Esophagus squamous epithelium (tissue), 5 donors: ENCODE results near the gene GALNT7. TPM values are rescaled to one million over a fixed set of nuclear protein-coding genes. Genes with fewer than 3 reads are reported as not detected.

ENCODE experiments used
- DNase-seq: peaks from one replicate; lab custom pipeline; 2025; lab: John Stamatoyannopoulos, UW
- H3K27ac ChIP-seq, 4 donors: fragments of 200-600 bp; sonication (generic); one replicate each; pipeline ENCODE4 v1.5.1; 2016 to 2019; ENCODE audit warnings: mild to moderate bottlenecking in 1 of 4
- H3K27me3 ChIP-seq, 4 donors: fragments of 200-600 bp; sonication (generic); 1 replicate in 3 of 4; 2 replicates in 1 of 4; pipeline versions ENCODE4 v1.5.1 to v1.6.0; 2017 to 2021; ENCODE audit warnings: antibody characterized with exemption in 1 of 4
- H3K36me3 ChIP-seq, 3 donors: fragments of 200-600 bp; sonication (generic); one replicate each; pipeline ENCODE4 v1.5.1; 2016 to 2019
- H3K4me1 ChIP-seq, 3 donors: fragments of 200-600 bp; sonication (generic); one replicate each; pipeline ENCODE4 v1.5.1; 2017 to 2019
- H3K4me3 ChIP-seq, 4 donors: fragments of 200-600 bp; sonication (generic); 1 replicate in 3 of 4; 2 replicates in 1 of 4; pipeline ENCODE4 v1.5.1; 2016 to 2019; ENCODE audit warnings: mild to moderate bottlenecking in 2 of 4, moderate library complexity in 1 of 4
- H3K9me3 ChIP-seq, 3 donors: fragments of 200-600 bp; sonication (generic); one replicate each; pipeline ENCODE4 v1.5.1; 2016 to 2019
- POLR2A ChIP-seq, 4 donors: fragments of 450-650 bp; IDR thresholded peaks; one replicate each; pipeline ENCODE4 v1.6.1; 2017; ENCODE audit warnings: antibody characterized with exemption in 4 of 4, mild to moderate bottlenecking in 4 of 4, moderate library complexity in 3 of 4
- WGBS, 2 donors: methylation state at CpG; one replicate each; pipeline ENCODE4 v1.1.5; 2018; 5-methylcytosine and 5-hydroxymethylcytosine counted together
- intact Hi-C: fragments of 100-400 bp; cut with DNase I; formaldehyde crosslinking; loops from one replicate; pipeline ENCODE4 v1.15.0; 2022
- total RNA-seq, 4 donors: library from RNA; depleted of rRNA; stranded (reverse); fragments of >200 nt; gene quantifications; one replicate each; pipeline ENCODE4 v1.1.0, GENCODE V29; 2016
- TF ChIP-seq, protein P1 (sequence below), 6 experiments: fragments of 450-650 bp in 4 of 6; fragments of 200-600 bp in 2 of 6; sonication (generic) in 2 of 6; IDR thresholded peaks; one replicate each; pipeline ENCODE4 v1.5.1; 2016 to 2019; ENCODE audit warnings: antibody characterized with exemption in 6 of 6, mild to moderate bottlenecking in 4 of 6, moderate library complexity in 4 of 6
- donor health status: DM: yes; HTN: yes; CAD: no.

The GALNT7 gene
- total RNA-seq, 4 donors from 2014 or later, result 17.9 to 33.8 (median 23.6) TPM

- WGBS, 2 donors, result 72 to 85% methylated on average over 4 of the region's 4 CpGs
- Histone ChIP-seq H3K4me1 (peaks cover 4 to 31% (median 20%) of the 10 kb centered on the region in 3 donors), H3K27ac (no peak overlapping the region), H3K4me3 (no peak overlapping the region), H3K36me3 (no peaks in the 10 kb centered on the region), H3K27me3 (no peaks in the 10 kb centered on the region), H3K9me3 (no peaks in the 10 kb centered on the region)
- no peak for DNase-seq
- TF ChIP-seq, protein P1, sequence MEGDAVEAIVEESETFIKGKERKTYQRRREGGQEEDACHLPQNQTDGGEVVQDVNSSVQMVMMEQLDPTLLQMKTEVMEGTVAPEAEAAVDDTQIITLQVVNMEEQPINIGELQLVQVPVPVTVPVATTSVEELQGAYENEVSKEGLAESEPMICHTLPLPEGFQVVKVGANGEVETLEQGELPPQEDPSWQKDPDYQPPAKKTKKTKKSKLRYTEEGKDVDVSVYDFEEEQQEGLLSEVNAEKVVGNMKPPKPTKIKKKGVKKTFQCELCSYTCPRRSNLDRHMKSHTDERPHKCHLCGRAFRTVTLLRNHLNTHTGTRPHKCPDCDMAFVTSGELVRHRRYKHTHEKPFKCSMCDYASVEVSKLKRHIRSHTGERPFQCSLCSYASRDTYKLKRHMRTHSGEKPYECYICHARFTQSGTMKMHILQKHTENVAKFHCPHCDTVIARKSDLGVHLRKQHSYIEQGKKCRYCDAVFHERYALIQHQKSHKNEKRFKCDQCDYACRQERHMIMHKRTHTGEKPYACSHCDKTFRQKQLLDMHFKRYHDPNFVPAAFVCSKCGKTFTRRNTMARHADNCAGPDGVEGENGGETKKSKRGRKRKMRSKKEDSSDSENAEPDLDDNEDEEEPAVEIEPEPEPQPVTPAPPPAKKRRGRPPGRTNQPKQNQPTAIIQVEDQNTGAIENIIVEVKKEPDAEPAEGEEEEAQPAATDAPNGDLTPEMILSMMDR (IDR thresholded peaks at IDR 0.05), result no peak
- TF ChIP-seq POLR2A (IDR thresholded peaks at IDR 0.05), result no peak
- intact Hi-C loops, result no loop called here
These were observed 43.3 kb upstream of the GALNT7 start for GRCh38 chr4:173125216-173125812.

- Histone ChIP-seq H3K27me3 (no peaks in the 10 kb centered on the region), H3K9me3 (no peaks in the 10 kb centered on the region), H3K36me3 (no peaks in the 10 kb centered on the region), H3K4me3 (no peak overlapping the region), H3K4me1 (peaks cover 0 to 1% (median 0%) of the 10 kb centered on the region in 3 donors), H3K27ac (no peak overlapping the region)
- no peak for TF ChIP-seq POLR2A (IDR thresholded peaks at IDR 0.05)
- TF ChIP-seq, protein P1 (IDR thresholded peaks at IDR 0.05), result no peak
- no peak for DNase-seq
- 81 to 84% methylated on average over 6 of the region's 6 CpGs for WGBS, 2 donors
- intact Hi-C loops, result no loop called here
These were observed 40.3 kb upstream of the GALNT7 start for GRCh38 chr4:173128199-173128890.

DNA sequence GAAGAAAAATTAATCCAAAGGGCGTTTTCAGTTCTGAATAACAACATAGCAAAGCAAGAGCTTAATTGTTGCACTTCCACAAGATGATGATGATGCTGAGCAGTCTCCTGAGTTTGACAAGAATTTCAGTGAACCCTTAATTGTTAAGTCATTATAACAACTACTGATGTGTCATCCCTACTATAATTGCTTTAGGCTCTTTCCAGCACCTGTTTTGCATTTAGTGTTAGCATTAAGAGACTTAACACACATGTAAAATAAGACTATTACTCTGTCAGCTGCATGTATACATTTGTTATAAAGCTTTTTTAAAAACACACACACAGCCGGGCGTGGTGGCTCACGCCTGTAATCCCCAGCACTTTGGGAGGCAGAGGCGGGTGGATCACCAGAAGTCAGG, 37.9 kb upstream of the GALNT7 start:
- 63 to 70% methylated on average over 5 of the region's 5 CpGs for WGBS, 2 donors
- no peak overlapping the region for H3K27ac ChIP-seq
- H3K36me3 ChIP-seq, result no peaks in the 10 kb centered on the region
- no peak for TF ChIP-seq POLR2A (IDR thresholded peaks at IDR 0.05)
- TF ChIP-seq, protein P1 (IDR thresholded peaks at IDR 0.05), result no peak
- H3K4me1 ChIP-seq, result no peaks in the 10 kb centered on the region
- H3K4me3 ChIP-seq, result no peak overlapping the region
- DNase-seq, result no peak
- intact Hi-C loops, result no loop called here
- no peaks in the 10 kb centered on the region for H3K9me3 ChIP-seq
- no peaks in the 10 kb centered on the region for H3K27me3 ChIP-seq

DNA sequence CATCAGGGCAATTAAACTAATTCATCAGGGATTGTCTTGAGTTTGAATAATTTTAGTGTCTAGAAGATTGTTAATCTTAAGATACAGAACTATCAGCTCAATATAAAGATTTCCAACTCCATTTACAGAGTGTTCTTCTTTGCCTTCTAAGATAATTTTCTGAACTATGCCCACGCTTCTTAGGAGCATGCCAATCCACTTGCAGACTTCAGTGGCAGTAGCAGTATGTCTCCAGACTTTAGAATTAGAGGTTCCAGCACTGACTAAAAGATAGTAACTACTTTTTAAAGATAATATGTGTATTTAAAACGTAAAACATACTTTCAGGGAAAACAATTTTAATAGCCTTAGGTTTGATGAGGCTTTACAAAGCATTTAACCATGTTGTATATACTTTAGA, 34.2 kb upstream of the GALNT7 start:
- intact Hi-C loops, result no loop called here
- WGBS, 2 donors, result 82 to 87% methylated on average over 2 of the region's 2 CpGs
- DNase-seq, result no peak
- H3K27me3 ChIP-seq, result no peaks in the 10 kb centered on the region
- peaks cover 0 to 6% (median 0%) of the 10 kb centered on the region in 3 donors for H3K4me1 ChIP-seq
- TF ChIP-seq, protein P1 (IDR thresholded peaks at IDR 0.05), result no peak
- no peak for TF ChIP-seq POLR2A (IDR thresholded peaks at IDR 0.05)
- no peaks in the 10 kb centered on the region for H3K36me3 ChIP-seq
- no peaks in the 10 kb centered on the region for H3K9me3 ChIP-seq
- H3K4me3 ChIP-seq, result no peak overlapping the region
- no peak overlapping the region for H3K27ac ChIP-seq

DNA sequence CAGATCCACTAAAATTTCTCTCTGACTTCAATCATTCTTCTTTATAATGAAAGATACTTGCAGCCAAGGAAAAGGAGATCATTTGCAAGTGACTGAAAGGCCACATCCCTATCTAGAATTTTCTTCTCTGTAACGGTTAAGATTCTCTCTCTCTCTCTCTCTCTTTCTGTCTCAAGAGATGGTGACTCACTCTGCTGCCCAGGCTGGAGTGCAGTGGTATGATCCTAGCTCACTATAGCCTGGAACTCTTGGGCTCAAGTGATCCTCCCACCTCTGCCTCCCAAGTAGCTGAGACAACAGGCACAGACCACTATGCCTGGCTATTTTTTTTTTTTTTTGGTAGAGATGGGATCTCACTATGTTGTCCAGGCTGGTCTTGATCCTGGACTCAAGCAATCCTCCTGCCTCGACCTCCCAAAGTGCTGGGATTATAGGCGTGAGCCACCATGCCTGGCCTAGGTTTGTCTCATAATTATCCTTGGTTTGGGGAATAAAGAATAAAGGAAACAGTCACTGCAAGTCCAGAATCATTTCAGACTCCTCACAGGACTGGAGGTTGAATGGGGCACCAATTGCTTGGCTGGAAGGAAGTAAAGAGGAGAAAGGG, 33.3 kb upstream of the GALNT7 start:
- DNase-seq, result no peak
- H3K36me3 ChIP-seq, result no peaks in the 10 kb centered on the region
- H3K27ac ChIP-seq, result no peak overlapping the region
- no peaks in the 10 kb centered on the region for H3K27me3 ChIP-seq
- H3K9me3 ChIP-seq, result no peaks in the 10 kb centered on the region
- H3K4me3 ChIP-seq, result no peak overlapping the region
- peaks cover 0 to 6% (median 0%) of the 10 kb centered on the region in 3 donors for H3K4me1 ChIP-seq
- TF ChIP-seq, protein P1 (IDR thresholded peaks at IDR 0.05), result no peak
- TF ChIP-seq POLR2A (IDR thresholded peaks at IDR 0.05), result no peak
- intact Hi-C loops, result no loop called here
- 68 to 70% methylated on average over 3 of the region's 3 CpGs for whole genome bisulfite sequencing, 2 donors
